ENCODE data around the gene IRF6.
A peak's percentile ranks its signal among the peaks of the same experiment; 100 is the strongest.

Gene IRF6

DNA sequence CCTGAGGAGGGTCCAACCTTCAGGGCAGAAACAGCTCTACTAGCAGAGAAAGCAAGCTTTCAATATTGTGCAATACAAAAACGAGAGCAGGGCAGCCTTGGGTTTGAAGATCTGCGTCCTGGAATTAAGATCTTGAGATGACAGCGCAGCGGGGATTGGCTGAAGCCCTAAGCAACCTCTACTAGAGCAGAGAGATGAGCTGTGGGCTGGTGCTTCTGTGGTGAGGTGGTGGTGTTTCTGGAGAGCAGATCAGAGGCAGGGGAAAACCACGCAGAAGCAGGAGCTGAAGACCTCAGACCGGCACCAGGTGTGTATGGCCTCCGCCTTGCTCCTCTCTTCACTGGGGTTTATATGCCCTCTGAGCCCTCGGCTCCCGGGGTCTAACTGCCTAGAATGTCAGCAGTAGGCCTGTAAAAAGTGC, 37.6 kb downstream of the IRF6 start:
- peak; percentile 69 for TF ChIP-seq POLR2A (IDR thresholded peaks at IDR 0.05; ENCODE audit: extremely low read depth, insufficient read length)
- TF ChIP-seq, protein P1, sequence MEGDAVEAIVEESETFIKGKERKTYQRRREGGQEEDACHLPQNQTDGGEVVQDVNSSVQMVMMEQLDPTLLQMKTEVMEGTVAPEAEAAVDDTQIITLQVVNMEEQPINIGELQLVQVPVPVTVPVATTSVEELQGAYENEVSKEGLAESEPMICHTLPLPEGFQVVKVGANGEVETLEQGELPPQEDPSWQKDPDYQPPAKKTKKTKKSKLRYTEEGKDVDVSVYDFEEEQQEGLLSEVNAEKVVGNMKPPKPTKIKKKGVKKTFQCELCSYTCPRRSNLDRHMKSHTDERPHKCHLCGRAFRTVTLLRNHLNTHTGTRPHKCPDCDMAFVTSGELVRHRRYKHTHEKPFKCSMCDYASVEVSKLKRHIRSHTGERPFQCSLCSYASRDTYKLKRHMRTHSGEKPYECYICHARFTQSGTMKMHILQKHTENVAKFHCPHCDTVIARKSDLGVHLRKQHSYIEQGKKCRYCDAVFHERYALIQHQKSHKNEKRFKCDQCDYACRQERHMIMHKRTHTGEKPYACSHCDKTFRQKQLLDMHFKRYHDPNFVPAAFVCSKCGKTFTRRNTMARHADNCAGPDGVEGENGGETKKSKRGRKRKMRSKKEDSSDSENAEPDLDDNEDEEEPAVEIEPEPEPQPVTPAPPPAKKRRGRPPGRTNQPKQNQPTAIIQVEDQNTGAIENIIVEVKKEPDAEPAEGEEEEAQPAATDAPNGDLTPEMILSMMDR (IDR thresholded peaks at IDR 0.05; ENCODE audit: low read depth, low read length) = no peak
- TF ChIP-seq, protein P2, sequence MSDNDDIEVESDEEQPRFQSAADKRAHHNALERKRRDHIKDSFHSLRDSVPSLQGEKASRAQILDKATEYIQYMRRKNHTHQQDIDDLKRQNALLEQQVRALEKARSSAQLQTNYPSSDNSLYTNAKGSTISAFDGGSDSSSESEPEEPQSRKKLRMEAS (IDR thresholded peaks at IDR 0.05; ENCODE audit: low read depth, low read length) = 0 out of 2 replicates have a peak, but pooled peaks have one; percentile 9
- peak; percentile 95 for DNase-seq (ENCODE audit: low read depth)
- H3K4me3 ChIP-seq (ENCODE audit: low read depth, low read length) = peak overlapping the region; percentile 93

DNA sequence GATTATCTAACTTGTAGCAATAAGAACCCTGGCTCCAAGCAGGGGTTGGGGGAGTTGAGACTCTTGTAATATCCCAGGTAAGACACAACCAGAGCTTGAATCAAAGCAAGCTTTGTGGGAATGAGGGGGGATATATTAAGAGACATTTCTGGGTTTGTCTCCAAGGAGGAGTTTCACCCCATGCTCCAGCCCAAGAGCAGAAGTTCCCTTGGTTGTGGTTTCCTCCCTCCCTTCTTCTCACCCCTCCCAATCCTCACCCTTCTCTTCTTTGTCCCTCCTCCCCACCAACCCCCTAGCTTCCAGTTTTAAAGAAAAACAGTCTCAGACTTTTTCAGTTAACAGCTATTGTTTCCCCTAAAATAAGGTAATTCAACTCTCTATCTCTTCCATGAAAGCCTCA, 38.2 kb downstream of the IRF6 start:
- peak overlapping the region; percentile 93 for H3K4me3 ChIP-seq (ENCODE audit: low read depth, low read length)
- DNase-seq (ENCODE audit: low read depth) = peak; percentile 83
- TF ChIP-seq MYC (IDR thresholded peaks at IDR 0.05; ENCODE audit: low read depth, low read length) (no peak), POLR2A (IDR thresholded peaks at IDR 0.05; ENCODE audit: extremely low read depth, insufficient read length) (no peak)
- TF ChIP-seq, protein P2 (IDR thresholded peaks at IDR 0.05; ENCODE audit: low read depth, low read length) = no peak
- TF ChIP-seq, protein P1 (IDR thresholded peaks at IDR 0.05; ENCODE audit: low read depth, low read length) = no peak

DNA sequence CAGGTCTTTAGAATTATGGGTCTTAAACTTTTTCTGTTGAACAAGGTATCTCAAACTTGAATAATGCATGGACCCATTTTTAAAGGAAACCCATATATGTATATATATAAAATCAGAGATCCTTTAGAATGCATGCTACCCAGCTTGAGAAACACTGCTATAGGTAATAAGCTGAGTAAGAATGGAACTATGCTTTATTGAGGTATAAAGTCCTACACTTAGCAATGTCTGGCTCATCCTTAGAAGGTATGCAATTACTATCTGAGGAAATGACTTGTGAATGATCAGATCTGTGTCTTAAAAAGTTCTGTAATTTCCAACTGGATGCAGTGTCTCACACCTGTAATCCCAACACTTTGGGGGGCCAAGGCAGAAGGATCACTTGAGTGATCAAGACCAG, 38.8 kb downstream of the IRF6 start:
- no peak overlapping the region for H3K4me3 ChIP-seq (ENCODE audit: low read depth, low read length)
- no peak for DNase-seq (ENCODE audit: low read depth)
- TF ChIP-seq, protein P2 (IDR thresholded peaks at IDR 0.05; ENCODE audit: low read depth, low read length) = no peak
- no peak for TF ChIP-seq POLR2A (IDR thresholded peaks at IDR 0.05; ENCODE audit: extremely low read depth, insufficient read length)
- TF ChIP-seq, protein P1 (IDR thresholded peaks at IDR 0.05; ENCODE audit: low read depth, low read length) = no peak
- no peak for TF ChIP-seq MYC (IDR thresholded peaks at IDR 0.05; ENCODE audit: low read depth, low read length)

DNA sequence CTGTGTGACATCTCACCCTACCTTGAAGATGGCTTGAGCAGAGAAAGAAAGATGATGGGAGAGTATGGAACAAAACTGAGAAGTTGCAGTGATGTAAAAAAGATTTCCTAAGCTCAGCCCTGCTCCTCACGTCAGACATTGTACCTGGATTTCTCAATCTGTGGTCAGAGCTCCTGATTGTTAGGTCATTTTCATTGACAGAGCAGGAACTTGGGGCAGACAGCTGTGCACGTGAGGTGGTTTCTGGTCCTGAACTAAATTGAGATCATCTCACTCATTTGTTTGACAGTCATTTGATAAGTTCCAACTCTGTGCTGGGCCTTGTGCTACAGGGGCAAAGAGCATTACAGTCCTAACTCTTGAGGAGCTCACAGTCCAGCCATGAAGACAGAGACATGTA, 39.9 kb downstream of the IRF6 start:
- no peak overlapping the region for H3K4me3 ChIP-seq (ENCODE audit: low read depth, low read length)
- DNase-seq (ENCODE audit: low read depth) = peak; percentile 36
- TF ChIP-seq MYC (IDR thresholded peaks at IDR 0.05; ENCODE audit: low read depth, low read length) = no peak
- TF ChIP-seq, protein P1 (IDR thresholded peaks at IDR 0.05; ENCODE audit: low read depth, low read length) = no peak
- TF ChIP-seq, protein P2 (IDR thresholded peaks at IDR 0.05; ENCODE audit: low read depth, low read length) = no peak
- no peak for TF ChIP-seq POLR2A (IDR thresholded peaks at IDR 0.05; ENCODE audit: extremely low read depth, insufficient read length)

DNA sequence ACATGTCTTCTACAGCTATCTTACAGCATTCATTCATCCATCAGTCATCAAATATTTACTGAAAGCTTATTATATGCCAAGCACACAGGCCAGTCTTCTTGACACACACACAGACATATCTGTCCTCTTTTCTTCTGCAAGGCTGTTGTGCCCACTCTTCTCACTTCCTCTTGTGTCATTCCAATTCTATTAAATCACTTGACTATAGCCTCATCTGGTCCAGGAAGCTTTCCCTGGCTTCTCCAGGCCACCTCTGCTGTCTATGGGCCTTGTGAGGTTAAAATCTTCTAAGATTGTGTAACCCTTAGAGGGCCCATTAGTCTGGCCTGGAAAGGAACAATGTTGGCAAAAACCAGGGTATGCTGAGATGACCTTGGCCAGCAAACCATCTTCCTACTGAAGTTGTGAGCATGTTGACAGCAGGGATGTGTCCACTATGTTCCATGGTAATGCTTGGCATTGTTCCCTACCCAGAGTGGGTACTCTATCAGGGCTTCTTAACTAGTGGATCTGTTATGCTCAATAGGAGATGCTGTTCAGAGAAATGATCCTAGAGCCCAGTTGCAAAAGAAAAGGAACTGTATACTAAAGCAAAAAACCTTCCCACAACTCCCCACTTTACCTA, 44.8 kb downstream of the IRF6 start:
- H3K4me3 ChIP-seq (ENCODE audit: low read depth, low read length) = no peak overlapping the region
- no peak for TF ChIP-seq MYC (IDR thresholded peaks at IDR 0.05; ENCODE audit: low read depth, low read length)
- TF ChIP-seq, protein P2 (IDR thresholded peaks at IDR 0.05; ENCODE audit: low read depth, low read length) = no peak
- no peak for DNase-seq (ENCODE audit: low read depth)

DNA sequence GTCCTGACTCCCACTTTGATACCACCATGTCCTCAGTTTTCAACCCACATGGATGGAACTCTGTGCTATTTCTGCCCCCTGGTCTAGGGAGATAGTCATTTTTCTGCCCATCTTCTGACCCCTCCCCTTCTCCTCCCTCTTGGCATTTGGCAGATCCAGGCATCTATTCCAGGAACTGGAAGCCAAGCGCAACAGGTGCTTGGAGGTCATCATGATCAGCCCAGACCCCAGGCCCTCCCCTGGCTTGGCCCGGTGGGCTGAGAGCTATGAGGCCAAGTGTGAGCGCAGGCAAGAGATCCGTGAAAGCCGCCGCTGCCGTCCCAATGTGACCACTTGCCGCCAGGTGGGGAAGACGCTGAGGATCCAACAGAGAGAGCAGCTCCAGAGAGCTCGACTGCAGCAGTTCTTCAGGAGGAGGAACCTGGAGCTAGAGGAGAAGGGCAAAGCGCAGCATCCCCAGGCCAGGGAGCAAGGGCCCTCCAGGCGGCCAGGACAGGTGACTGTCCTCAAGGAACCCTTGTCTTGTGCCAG, 46.0 kb downstream of the IRF6 start:
- H3K4me3 ChIP-seq (ENCODE audit: low read depth, low read length) = no peak overlapping the region
- TF ChIP-seq MYC (IDR thresholded peaks at IDR 0.05; ENCODE audit: low read depth, low read length) (no peak), POLR2A (IDR thresholded peaks at IDR 0.05; ENCODE audit: extremely low read depth, insufficient read length) (no peak)
- TF ChIP-seq, protein P2 (IDR thresholded peaks at IDR 0.05; ENCODE audit: low read depth, low read length) = no peak
- TF ChIP-seq, protein P1 (IDR thresholded peaks at IDR 0.05; ENCODE audit: low read depth, low read length) = no peak
- DNase-seq (ENCODE audit: low read depth) = no peak

All from NB4 (cell line).